Cardiac septum (tissue), 1 donor: ENCODE results near the gene RARRES2. TPM values are rescaled to one million over a fixed set of nuclear protein-coding genes. Genes with fewer than 3 reads are reported as not detected.

Experiments used
- DNase-seq: peaks from one replicate; pipeline ENCODE4 v3.0.0-alpha.2; 2020; ENCODE audit warnings: low spot score
- intact Hi-C: fragments of 100-400 bp; cut with DNase I; formaldehyde crosslinking; loops from one replicate; pipeline ENCODE4 v1.14.0; 2022
- total RNA-seq: library from RNA; stranded (reverse); fragmentation: NEBNext Ultra II Directional; extraction: Animal tissue kit (Norgen Biotek cat#: 25700); gene quantifications from one replicate; pipeline ENCODE4 v1.2.1, GENCODE V29; 2021
- donor health status: DM: no; HTN: no; CAD: no.

RARRES2 gene
- total RNA-seq, 1 donor from 2014 or later = 10.6 TPM

DNA sequence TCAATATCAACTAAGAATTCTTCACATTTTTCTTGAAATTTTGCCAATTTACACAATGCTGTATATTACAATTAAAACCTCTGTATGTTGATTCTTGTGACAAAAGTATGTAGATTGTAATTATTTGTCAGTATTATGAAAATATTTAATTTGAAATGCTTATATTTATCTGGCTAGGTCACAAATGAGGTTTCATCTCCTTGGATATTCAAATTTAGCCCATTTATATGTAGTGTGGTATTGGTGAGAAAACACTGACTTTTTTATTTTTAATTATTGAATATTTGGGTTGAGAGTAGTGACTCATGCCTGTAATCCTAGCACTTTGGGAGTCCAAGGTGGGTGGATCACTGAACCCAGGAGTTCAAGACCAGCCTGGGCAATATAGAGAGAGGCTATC lies 2.9 kb upstream of the RARRES2 start:
- DNase-seq = no peak
- intact Hi-C loops = loop anchor here (5.0 kb wide), 1 partner anchor 43 kb away; no protein-coding TSS in a partner anchor

DNA sequence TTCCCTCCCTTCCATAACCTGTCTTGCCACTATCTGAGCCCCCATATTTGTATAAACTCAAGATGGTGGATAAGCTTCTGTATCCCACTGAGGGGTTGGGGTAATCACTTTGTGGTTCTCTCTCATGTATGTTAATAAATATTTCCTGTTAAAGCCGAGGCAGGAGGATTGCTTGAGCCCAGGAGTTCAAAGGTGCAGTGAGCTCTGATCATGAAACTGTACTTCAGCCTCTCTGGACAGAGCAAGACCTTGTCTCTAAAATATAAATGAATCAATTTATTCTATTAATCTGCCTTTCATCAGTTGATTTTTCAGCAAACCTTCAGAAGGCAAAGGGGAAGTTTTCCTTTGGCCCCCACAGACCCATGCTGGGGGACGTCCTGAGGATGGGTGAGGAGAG lies 1.8 kb upstream of the RARRES2 start:
- DNase-seq = no peak

DNA sequence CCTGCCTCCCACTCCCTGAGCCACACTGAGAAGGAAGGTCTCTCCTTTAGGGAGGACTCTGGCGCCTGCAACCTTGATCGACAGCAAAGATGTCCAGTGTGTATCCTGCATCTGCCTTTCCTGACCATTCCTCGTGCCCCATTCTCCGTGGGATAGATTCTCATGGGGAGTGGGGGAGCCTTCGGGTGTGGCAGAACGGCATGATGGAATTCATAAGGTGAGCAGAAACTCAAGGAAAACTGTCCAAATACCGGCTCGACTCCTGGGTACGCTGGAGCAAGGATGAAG lies 636 bp upstream of the RARRES2 start:
- intact Hi-C loops = loop anchor here (5.0 kb wide), 1 partner anchor 45 kb away; no protein-coding TSS in a partner anchor
- no peak for DNase-seq

More for the DNA sequence above, 1.8 kb upstream of the RARRES2 start:
- intact Hi-C loops = loop anchor here (5.0 kb wide), 1 partner anchor 44 kb away; no protein-coding TSS in a partner anchor

DNA sequence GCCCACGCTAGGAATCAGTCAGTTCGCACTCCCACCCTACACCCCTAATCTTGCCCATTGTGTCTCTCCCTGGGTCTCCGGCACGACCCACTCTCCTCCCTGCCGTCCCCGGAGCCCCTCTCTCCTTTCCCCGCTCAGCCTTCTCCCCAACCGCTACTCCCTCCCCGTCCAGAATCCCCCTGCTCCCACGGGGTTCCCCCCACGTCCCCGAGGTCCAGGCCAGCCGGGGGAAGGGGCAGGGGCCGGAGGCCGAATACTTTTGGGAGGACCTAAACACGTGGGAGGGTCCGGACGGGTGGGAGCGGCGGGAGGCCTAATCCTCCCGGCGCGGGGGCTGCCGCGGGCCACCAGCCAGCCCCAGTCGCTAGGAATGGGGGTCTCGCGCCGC lies 560 bp downstream of the RARRES2 start:
- intact Hi-C loops = loop anchor here (5.0 kb wide), 1 partner anchor 46 kb away; no protein-coding TSS in a partner anchor
- DNase-seq = no peak

DNA sequence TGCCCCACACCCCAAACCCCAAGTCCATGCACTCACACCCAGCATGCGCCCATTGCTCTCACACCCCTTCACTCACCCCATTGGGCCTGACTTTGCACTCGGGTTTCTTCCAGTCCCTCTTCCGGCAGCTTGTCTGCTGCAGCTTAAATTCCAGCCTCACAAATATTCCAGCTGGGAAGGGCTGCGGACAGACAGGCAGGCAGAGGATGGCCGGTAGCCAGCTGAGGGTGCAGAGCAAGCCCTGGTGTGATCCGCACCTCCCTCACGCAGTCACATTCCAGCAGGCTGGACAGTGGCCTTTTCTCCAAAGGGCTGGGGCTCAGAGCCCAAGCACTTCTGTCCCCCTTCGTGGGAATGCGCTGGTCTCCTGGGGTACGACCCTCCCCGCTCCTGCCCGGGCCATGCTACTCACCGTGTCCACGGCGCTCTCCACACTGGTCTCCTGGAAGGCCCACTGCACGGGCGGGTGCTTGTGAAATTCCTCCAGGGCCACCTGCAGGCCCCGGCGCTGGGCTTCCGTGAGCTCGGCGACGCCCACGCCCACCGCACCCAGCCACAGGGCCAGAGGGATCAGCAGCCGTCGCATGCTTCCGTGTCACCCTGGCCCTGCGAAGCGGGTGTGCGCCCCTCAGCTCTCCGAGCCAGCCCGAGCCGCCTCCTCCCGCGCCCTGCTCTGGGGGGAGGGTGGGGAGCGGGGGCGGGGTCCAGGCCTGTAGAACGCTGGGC lies 1.2 kb downstream of the RARRES2 start:
- DNase-seq = no peak
- intact Hi-C loops = loop anchor here (5.0 kb wide), 1 partner anchor 47 kb away; no protein-coding TSS in a partner anchor

DNA sequence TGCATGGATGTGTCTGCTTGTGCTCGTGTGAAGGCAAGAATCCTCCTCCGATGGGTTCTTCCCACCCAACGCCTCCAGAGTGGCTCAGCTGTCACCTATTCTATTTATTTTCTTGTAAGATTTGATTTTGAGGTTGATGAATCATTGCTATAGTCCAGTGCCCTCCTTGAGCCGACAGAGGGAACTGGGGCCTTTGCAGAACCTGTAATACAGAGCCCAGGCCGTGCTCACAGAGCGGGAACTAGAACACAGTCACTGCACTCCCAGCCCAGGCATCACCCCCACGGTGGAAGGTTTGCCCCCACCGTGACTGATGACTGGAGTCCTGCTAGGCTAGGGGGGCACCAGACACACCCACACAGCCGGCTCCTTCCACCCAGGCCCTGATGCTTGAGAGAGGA lies 2.0 kb downstream of the RARRES2 start:
- DNase-seq = no peak

DNA sequence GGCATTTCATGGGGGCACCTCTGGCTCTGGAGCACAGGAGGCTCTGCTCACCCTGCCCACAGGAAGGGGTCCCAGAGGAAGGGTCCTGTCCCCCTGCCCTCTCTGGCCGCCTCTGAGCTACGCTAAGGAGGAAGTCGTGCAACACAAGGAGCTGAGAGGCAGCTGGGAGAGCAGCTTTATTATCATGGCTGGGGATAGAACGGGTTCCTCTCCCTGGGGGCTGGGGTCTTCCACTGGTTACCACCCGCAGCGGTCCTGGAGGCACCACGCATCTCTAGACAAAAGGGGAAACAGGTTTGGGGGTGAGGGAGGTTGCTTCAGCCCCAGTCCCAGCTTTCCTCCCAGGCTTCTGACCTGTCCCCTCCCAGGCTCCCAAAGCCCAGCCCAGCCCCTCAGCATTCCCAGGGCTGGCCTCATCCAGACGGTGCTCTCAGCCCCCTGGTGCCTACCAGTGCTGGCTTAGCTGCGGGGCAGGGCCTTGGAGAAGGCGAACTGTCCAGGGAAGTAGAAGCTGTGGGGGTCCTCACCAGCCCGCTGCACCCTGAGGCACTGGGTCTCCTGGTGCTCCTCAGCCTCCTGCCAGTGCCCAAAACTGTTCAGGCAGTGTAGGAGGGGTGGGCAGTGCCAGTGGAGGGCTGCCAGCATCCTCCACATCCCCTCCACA lies 3.1 kb downstream of the RARRES2 start:
- DNase-seq = no peak
- intact Hi-C loops = no loop called here

More for the DNA sequence above, 2.0 kb downstream of the RARRES2 start:
- intact Hi-C loops = no loop called here

DNA sequence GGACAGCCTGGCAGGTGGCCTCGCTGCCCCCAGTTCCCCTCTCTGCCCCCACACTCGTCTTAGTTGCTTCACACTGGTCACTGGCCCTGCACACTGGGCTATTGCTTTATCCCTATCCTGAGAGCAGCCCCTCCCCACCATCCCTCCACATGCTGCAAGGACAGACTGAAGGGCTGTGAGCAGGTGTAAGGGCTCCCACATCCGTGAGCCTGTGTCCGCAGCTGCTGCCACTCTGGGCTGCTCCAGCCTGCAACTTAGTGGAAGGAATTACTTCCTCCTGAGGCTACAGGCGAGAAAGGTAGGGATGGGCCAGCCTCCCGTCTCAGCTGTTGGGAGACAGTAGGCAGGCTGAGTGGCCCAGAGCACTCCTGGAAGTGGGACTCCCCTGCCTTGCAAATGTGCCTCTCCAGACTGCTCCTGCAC lies 3.8 kb downstream of the RARRES2 start:
- intact Hi-C loops = no loop called here
- no peak for DNase-seq

DNA sequence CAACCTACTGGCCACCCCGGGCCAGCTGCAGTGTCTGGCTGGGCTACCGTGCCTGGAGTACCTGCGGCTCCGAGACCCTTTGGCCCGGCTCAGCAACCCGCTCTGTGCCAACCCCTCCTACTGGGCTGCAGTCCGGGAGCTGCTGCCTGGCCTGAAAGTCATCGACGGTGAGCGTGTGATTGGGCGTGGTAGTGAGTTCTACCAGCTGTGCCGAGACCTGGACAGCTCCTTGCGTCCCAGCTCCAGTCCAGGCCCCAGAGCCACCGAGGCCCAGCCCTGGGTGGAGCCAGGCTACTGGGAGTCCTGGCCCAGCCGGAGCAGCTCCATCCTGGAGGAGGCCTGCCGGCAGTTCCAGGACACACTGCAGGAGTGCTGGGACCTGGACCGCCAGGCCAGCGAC lies 4.2 kb downstream of the RARRES2 start:
- intact Hi-C loops = no loop called here
- DNase-seq = no peak

DNA sequence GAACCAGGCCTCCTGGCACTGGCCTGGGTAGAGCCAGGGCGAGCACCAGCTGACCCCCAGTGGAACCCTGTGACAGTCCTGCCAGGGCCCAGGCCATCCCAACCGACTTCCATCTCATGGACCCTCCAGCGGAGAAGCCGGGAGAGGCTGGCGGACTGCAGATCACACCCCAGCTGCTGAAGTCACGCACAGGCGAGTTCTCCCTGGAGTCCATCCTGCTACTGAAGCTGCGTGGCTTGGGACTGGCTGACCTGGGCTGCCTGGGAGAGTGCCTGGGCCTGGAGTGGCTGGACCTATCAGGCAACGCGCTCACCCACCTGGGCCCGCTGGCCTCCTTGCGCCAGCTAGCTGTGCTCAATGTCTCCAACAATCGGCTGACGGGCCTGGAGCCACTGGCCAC lies 4.7 kb downstream of the RARRES2 start:
- intact Hi-C loops = no loop called here
- no peak for DNase-seq

DNA sequence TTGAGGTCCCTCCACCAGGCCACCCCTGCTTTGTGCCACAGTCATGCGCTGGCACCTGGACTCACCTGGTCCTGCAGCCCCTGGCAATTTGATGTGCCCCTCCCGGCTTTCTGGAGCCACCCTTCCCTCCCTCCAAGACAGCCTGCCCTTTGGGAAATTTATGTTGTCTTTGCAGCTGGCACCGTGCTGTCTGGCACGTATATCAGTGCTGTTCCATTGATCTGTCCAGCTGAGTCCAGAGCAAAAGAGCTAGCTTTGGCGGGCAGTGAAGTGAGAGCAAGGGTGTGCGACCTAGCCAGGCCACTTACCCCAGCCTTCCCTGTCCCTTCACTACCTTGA lies 5.7 kb downstream of the RARRES2 start:
- intact Hi-C loops = no loop called here
- DNase-seq = no peak

DNA sequence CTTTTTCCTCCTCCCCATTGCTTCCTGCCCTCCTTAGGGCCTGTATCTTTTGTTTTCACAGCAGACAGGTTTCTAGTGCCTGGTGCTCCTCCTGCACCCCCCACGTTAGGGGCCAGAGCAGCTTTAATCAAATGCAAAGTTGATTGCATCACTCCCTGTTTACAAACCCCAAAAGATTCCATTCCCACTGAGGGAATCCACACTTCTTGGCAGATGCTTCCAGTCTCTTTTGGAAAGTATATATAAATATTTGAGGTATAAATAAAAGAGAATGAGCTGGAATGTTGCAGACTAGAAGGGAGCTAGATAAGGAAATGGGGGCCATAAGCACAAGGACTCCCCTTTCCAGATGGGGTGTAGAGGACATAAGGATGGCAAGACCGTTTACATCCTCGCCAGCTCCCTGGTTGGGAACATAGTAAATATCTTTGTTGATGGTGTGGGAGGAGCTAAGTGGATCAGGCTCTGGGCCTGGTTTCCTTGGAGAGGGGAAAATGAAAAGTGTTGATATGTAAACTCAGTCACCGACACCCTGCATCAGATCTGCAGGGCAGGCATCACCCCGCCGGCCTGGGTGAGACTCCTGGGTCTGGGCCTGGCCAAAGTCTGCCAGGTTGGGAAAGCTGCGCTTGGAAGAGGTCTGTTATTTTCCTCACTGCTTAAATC lies 6.2 kb downstream of the RARRES2 start:
- no peak for DNase-seq
- intact Hi-C loops = no loop called here

DNA sequence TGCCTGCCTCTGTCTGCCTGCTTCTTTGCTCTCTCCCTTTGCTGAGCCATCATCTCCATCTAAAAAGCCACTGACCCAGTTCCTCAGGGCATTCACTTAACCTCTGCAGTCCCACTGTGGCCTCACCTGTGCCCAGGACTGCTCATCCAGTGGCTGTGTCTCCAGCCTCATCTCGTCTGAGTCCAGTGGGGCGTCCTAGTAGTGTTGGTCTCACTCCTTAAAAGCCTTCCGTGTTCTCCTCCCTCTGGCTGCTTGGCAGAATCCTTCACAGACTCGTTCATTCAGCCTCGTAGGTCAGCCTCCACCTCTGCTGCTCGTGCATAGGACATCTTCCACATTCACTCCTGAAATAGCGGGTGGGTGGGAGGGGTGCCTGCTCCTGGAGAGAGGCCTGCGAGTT lies 7.3 kb downstream of the RARRES2 start:
- no peak for DNase-seq
- intact Hi-C loops = no loop called here

DNA sequence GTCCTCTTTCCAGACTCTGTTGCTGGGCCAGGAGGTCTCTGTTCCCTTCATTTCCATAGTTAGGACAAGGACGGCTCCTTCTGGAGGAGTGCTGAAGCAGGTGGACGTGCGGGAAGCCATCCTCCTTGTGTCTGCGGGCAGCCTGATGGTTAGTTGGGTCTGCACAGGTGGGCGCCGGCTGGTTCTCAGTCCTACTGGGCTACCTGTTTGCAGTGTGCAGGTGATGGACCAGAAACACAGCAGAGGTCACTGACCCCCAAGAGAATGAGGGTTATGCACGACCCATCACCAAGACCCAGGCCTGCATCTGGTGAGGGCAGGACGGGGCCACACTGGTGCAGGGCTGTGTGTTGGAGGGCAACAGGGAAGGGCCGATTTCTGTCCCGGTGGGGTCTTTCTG lies 7.8 kb downstream of the RARRES2 start:
- intact Hi-C loops = no loop called here
- DNase-seq = no peak

DNA sequence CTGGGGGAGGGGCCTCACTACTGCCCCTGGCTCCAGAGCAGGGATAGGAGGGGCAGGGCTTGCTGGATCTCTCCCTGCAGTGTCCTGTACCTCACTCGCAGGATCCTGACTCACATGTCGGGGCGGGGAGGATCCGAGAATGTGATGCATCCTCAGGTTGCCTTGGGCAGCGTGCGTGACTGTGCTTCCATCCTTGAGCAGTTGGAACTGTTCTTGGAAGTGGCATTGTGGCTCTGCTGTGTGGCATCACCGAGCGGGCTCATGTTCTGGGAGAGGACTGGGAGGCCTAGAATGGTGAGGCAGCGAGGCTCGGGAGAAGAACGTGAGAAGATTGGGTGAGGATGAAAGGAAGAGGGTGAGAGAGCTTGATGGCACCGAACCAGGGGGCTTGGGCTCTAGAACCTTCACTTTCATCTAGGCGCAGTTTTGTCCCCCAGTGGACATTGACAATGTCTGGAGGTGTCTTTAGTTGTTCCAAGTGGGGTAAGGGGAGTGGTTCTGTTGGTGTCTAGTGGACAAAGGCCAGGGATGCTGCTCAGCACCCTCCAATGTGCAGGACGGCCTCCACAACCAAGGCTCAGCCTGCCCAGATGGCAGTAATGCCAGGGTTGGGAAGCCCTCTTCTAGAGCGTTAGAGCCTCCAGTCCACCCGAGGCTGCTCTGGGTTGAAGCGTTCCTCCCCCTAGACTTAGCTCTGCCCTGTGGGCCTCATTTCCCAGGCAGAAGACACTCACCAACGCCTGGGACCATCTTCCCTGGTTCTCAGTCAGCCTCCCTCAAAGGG lies 8.4 kb downstream of the RARRES2 start:
- intact Hi-C loops = no loop called here
- no peak for DNase-seq

DNA sequence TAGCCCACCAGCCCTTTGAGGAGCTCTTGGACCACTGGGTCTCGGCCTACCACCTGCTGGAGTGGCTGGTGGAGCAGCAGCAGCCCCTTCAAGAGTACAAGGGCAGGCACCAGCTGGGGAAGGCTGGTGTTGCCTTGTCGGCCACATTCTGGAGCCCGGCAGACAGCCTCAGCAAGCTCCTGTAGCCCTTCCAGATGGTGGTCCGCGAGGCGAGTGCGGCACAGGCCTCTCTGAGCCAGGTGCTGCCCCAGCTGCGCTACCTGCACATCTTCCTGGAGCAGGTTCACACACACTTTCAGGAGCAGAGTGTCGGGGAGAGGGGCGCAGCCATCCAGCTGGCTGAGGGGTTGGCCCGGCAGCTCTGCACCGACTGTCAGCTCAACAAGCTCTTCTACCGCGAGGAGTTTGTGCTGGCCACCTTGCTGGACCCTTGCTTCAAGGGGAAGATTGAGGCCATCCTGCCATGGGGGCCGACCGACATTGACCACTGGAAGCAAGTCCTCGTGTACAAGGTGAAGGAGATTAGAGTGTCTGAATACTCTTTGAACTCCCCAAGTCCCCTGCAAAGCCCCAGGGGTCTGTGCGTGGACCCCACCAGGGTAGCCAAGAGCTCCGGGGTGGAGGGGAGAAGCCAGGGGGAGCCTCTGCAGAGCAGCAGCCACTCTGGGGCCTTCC lies 11.1 kb downstream of the RARRES2 start:
- DNase-seq = no peak
- intact Hi-C loops = no loop called here

DNA sequence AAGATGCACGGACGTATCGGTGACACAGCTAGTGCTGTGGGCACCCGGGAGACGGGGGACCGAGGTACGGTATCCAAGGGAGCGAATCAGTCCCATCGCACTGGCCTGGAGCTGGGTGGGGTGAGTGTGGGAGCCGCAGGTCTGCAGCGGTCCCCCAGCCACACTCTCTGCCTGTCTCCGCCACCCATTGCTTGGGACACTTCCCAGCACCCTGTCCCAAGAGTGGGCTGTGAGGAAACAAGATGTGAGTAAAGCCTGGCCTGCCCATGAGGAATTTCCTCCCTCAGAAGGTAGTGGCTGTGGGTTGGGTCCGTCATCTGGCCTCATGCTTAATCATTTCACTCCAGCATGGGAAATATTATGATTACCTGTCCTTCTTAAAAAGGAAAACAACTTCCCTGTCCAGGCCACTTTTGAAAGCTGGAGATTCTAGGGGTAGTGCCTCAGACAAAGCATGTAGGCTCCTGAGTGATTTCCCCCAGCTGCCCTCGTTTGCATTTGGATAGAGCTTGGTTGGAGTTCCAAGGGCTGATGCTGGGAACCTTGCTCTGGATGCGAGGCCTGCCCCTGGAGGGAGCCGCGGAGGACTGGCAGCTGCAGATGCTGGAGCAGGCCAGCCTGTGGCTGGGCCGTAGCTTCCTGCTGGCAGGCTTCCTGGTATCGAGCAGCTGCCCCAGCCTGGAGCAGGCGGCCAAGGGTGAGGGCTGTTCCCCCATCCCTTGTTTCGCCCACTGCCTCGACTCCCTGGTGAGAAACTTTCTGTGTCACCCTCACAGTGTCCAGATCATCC lies 11.9 kb downstream of the RARRES2 start:
- intact Hi-C loops = no loop called here
- no peak for DNase-seq

DNA sequence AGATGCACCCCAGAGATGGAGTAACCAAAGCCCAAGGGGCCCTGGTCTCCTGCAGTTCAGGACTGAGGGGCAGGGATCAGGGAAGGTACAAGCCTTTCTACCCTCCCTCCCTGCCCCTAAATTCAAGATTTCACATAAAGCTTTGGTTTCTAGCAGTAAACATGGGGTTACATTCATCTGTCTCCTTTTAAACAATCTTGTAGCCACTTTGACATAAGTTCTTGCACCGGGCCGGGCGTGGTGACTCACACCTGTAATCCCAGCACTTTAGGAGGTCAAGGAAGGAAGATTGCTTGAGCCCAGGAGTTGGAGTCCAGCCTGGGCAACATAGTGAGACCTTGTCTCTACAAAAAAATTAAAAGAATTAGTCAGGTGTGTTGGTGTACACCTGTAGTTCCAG lies 14.1 kb downstream of the RARRES2 start:
- intact Hi-C loops = no loop called here
- DNase-seq = no peak
